Suprapubic skin (tissue), 4 donors: ENCODE measurements around the gene MXI1. TPM values are rescaled to one million over a fixed set of nuclear protein-coding genes. Genes with fewer than 3 reads are reported as not detected.
"Not testable (repeated sequence)": the region's sequence is repeated elsewhere in the genome, so short reads cannot be mapped to it uniquely, and the experiment has no call there.

Experiments used
- DNase-seq, 2 donors: peaks; one replicate each; pipeline ENCODE4 v3.0.0-alpha.2; 2019; ENCODE audit warnings: low spot score in 2 of 2
- H3K27ac ChIP-seq: fragments of 200-600 bp; sonication (generic); one replicate; pipeline ENCODE4 v1.5.1; 2019
- H3K27me3 ChIP-seq: fragments of 200-600 bp; sonication (generic); one replicate; pipeline ENCODE4 v1.5.1; 2019
- H3K36me3 ChIP-seq: fragments of 200-600 bp; sonication (generic); one replicate; pipeline ENCODE4 v1.5.1; 2019
- H3K4me1 ChIP-seq: fragments of 200-600 bp; sonication (generic); one replicate; pipeline ENCODE4 v1.5.1; 2019
- H3K4me3 ChIP-seq: fragments of 200-600 bp; sonication (generic); one replicate; pipeline ENCODE4 v1.5.1; 2019; ENCODE audit warnings: mild to moderate bottlenecking
- H3K9me3 ChIP-seq: fragments of 200-600 bp; sonication (generic); one replicate; pipeline ENCODE4 v1.5.1; 2019
- EP300 ChIP-seq: sonication (generic); formaldehyde crosslinking; IDR thresholded peaks from one replicate; pipeline ENCODE4 v1.6.1; 2017; ENCODE audit warnings: antibody characterized with exemption
- POLR2A ChIP-seq, 2 donors: fragments of 450-650 bp; IDR thresholded peaks; one replicate each; pipeline ENCODE4 v1.6.1; 2017; ENCODE audit warnings: antibody characterized with exemption in 2 of 2, mild to moderate bottlenecking in 2 of 2, moderate library complexity in 2 of 2
- POLR2AphosphoS5 ChIP-seq, 3 donors: sonication (generic); formaldehyde crosslinking; IDR thresholded peaks; one replicate each; pipeline ENCODE4 v1.6.1; 2017; ENCODE audit warnings: antibody characterized with exemption in 3 of 3
- WGBS: methylation state at CpG from one replicate; pipeline ENCODE4 v1.1.5; 2018; 5-methylcytosine and 5-hydroxymethylcytosine counted together
- total RNA-seq, 4 donors: library from RNA; depleted of rRNA; stranded (reverse); fragments of >200 nt; gene quantifications; one replicate each; pipeline ENCODE4 v1.1.0, GENCODE V29; 2016
- TF ChIP-seq, protein P1 (sequence below), 2 donors: fragments of 200-600 bp in 1 of 2; fragments of 450-650 bp in 1 of 2; sonication (generic) in 1 of 2; IDR thresholded peaks; one replicate each; pipeline ENCODE4 v1.5.1; 2016 to 2019; ENCODE audit warnings: antibody characterized with exemption in 2 of 2, mild to moderate bottlenecking in 1 of 2, moderate library complexity in 1 of 2

Gene MXI1
- total RNA-seq, 4 donors from 2014 or later, result 64.3 to 77.9 (median 70.9) TPM

DNA sequence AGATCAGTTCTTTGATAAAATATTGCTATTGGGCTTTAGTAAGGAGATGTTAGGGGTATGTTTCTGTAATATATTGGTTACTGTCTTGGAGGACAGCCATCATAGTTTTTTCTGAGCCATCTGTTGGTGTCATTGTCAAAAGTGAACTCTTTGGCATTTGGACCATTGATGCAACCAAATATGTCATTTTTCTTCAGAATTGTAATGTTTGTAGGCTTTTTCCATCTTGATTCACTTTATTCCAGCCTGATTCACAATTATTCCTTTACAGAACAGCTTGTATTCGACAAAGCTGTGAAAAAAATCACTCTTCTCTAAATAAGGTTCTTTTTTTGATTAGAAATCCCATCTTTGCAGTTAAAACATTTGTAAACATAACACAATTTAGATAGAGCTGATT, 59.9 kb downstream of the MXI1 start:
- H3K27ac ChIP-seq, result no peak overlapping the region
- DNase-seq, result no peak
- 69% methylated on average over 1 of the region's 1 CpG for WGBS

DNA sequence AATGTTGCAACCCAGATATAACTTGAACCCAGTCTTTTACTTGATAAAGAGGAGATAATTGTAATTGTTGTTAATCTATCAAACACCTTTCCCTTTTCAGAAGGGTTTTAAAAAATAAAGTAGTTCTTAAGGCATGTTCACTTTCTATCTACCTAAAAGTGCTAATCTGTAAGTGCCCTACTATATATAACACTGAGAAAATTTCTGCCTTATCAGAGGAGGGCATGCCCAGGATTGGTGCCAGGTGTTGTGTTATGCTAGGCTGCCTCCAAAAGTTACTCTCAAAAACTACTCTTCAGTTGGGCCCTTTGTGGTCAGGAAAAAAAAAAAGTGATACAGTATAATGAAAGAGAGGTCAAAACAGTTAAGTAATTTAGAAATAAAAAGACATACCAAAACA, 61.0 kb downstream of the MXI1 start:
- TF ChIP-seq, protein P1, sequence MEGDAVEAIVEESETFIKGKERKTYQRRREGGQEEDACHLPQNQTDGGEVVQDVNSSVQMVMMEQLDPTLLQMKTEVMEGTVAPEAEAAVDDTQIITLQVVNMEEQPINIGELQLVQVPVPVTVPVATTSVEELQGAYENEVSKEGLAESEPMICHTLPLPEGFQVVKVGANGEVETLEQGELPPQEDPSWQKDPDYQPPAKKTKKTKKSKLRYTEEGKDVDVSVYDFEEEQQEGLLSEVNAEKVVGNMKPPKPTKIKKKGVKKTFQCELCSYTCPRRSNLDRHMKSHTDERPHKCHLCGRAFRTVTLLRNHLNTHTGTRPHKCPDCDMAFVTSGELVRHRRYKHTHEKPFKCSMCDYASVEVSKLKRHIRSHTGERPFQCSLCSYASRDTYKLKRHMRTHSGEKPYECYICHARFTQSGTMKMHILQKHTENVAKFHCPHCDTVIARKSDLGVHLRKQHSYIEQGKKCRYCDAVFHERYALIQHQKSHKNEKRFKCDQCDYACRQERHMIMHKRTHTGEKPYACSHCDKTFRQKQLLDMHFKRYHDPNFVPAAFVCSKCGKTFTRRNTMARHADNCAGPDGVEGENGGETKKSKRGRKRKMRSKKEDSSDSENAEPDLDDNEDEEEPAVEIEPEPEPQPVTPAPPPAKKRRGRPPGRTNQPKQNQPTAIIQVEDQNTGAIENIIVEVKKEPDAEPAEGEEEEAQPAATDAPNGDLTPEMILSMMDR (IDR thresholded peaks at IDR 0.05), result no peak
- TF ChIP-seq EP300 (no peak), POLR2AphosphoS5 (IDR thresholded peaks at IDR 0.05) (no peak), POLR2A (IDR thresholded peaks at IDR 0.05) (no peak)
- Histone ChIP-seq H3K27me3 (no peaks in the 10 kb centered on the region), H3K36me3 (no peaks in the 10 kb centered on the region), H3K4me3 (no peak overlapping the region), H3K4me1 (peaks cover 33% of the 10 kb centered on the region), H3K27ac (no peak overlapping the region), H3K9me3 (no peaks in the 10 kb centered on the region)
- no peak for DNase-seq

More for the DNA sequence above, 59.9 kb downstream of the MXI1 start:
- no peaks in the 10 kb centered on the region for H3K36me3 ChIP-seq
- TF ChIP-seq, protein P1 (IDR thresholded peaks at IDR 0.05), result no peak
- TF ChIP-seq POLR2A (IDR thresholded peaks at IDR 0.05) (no peak), EP300 (no peak), POLR2AphosphoS5 (IDR thresholded peaks at IDR 0.05) (no peak)
- no peaks in the 10 kb centered on the region for H3K27me3 ChIP-seq
- H3K4me1 ChIP-seq, result peaks cover 29% of the 10 kb centered on the region
- no peaks in the 10 kb centered on the region for H3K9me3 ChIP-seq
- no peak overlapping the region for H3K4me3 ChIP-seq

DNA sequence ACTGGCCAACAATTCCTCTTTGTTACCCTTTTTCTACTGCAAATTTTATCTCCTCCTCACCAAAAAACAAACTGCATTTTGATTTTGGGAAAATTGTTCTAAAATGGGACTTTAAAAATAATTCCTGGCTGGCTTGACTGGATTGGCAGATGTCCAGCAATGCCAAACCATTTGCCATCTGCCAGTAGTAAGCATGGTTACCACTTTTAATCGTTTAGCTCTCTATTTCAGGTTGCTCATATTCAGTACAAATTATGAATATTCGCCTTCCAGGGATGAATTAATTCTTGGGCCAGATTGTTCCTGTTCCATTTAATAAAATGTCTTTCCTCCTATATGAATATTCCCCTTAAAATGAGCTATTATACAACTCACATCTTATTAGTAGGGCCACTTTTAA, 61.6 kb downstream of the MXI1 start:
- Histone ChIP-seq H3K36me3 (no peaks in the 10 kb centered on the region), H3K9me3 (no peaks in the 10 kb centered on the region), H3K27me3 (no peaks in the 10 kb centered on the region), H3K27ac (peak overlapping the region; percentile 71), H3K4me3 (peak overlapping the region; percentile 35), H3K4me1 (peaks cover 38% of the 10 kb centered on the region)
- DNase-seq, result no peak
- TF ChIP-seq POLR2A (IDR thresholded peaks at IDR 0.05) (no peak), POLR2AphosphoS5 (IDR thresholded peaks at IDR 0.05) (no peak)
- WGBS, result 53% methylated on average over 2 of the region's 2 CpGs

DNA sequence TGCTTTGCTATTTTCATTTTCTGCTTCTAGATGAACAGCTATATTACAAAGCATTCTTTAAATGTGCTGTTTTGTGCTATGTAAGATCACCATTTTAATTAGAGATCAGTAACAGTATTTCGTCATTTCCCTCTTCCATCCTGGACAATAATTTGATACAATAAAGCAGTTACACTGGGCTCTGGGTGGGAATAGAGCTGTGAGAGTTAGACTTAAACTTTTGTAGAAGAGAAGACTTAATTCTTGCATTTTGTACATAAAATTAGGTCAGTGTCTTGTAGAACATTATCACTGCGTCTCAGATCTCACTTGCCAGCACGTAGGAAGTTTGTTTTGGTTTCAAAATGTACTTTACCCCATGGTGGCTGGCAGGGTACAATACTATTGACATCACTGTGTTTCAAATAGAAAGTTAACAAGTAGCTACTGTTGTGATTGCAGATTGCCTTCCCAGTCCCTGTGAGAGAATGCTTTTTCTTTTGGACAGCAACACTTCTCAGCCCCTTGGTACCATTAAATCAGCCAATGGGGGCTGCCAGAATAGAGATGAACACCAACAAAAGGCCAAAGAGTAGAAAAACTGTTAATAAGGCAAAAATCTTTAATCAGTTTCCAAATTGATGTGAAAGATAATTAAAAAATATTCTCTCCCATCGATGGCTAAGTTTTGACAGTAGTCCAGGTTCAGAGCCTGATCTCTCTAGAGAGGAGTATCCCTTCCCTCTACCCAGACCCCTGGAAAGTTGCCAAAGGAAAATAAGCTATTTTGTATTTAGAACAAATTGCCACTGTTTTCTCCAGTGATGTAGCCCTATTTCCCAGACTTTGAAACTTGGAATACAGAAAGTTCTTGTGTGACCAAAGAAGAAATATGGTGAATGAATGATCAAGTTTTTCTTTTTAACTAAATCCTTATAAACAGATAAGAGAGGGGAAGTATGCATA, 62.2 kb downstream of the MXI1 start:
- no peak for DNase-seq
- WGBS, result 26% methylated on average over 4 of the region's 4 CpGs
- peaks cover 45% of the 10 kb centered on the region for H3K4me1 ChIP-seq
- no peak for TF ChIP-seq EP300
- TF ChIP-seq, protein P1 (IDR thresholded peaks at IDR 0.05), result no peak
- no peak for TF ChIP-seq POLR2AphosphoS5 (IDR thresholded peaks at IDR 0.05)
- no peak for TF ChIP-seq POLR2A (IDR thresholded peaks at IDR 0.05)
- H3K36me3 ChIP-seq, result no peaks in the 10 kb centered on the region
- no peaks in the 10 kb centered on the region for H3K9me3 ChIP-seq
- H3K4me3 ChIP-seq, result peak overlapping the region; percentile 35
- peak overlapping the region; percentile 71 for H3K27ac ChIP-seq
- H3K27me3 ChIP-seq, result no peaks in the 10 kb centered on the region

DNA sequence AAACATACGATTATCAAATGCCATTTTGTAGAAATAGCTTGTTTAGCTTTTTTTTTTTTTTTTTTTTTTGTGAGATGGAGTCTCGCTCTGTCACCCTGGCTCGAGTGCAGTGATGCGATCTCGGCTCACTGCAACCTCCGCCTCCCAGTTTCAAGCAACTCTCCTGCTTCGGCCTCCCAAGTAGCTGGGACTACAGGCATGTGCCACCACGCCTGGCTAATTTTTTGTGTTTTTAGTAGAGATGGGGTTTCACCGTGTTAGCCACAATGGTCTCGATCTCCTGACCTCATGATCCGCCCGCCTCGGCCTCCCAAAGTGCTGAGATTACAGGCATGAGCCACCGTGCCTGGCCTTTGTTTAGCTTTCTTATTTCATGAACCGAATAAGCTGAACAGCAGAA, 65.6 kb downstream of the MXI1 start:
- not testable (repeated sequence) for H3K27me3 ChIP-seq, H3K36me3 ChIP-seq, H3K9me3 ChIP-seq, H3K27ac ChIP-seq, DNase-seq, H3K4me3 ChIP-seq
- H3K4me1 ChIP-seq, result peaks cover 46% of the 10 kb centered on the region
- 86% methylated on average over 15 of the region's 15 CpGs for WGBS

DNA sequence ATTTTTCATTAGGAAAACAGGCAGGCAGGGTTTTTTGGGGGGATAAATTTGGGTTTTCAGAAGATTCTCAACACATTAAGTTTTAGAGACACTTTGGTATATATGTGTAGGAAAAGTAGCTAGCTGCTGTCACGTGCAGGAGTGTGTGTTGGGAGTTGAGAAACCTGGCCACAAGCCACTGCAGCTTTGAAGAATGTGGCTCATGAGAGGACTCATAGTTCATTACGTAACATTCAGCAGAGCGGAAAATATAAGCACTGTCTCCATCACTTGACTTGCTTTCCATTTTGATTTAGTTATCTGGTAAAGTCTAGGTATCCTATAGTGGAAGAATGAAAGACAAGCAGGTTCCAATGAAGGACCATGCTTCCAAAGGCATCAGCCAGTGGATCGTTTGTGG, 66.1 kb downstream of the MXI1 start:
- DNase-seq, result peak; percentile 77 to 79
- H3K4me3 ChIP-seq, result no peak overlapping the region
- H3K4me1 ChIP-seq, result peaks cover 41% of the 10 kb centered on the region
- no peaks in the 10 kb centered on the region for H3K36me3 ChIP-seq
- H3K27me3 ChIP-seq, result no peaks in the 10 kb centered on the region
- 46% methylated on average over 4 of the region's 4 CpGs for WGBS
- no peaks in the 10 kb centered on the region for H3K9me3 ChIP-seq
- no peak for TF ChIP-seq EP300
- no peak overlapping the region for H3K27ac ChIP-seq
